ENCODE results near the gene RNF220. TPM values are rescaled to one million over a fixed set of nuclear protein-coding genes. Genes with fewer than 3 reads are reported as not detected.
A peak's percentile ranks its signal among the peaks of the same experiment; 100 is the strongest.

Gene RNF220
- total and polyA plus RNA-seq, 2 donors from 2014 or later = 66.9 to 69.0 TPM

- Histone ChIP-seq H3K27ac (ENCODE audit: low read depth in 2 of 2, low read length in 2 of 2) (no peak overlapping the region), H3K27me3 (ENCODE audit: control insufficient read depth, insufficient read depth, low read length) (no peaks in the 10 kb centered on the region), H3K9ac (ENCODE audit: low read length in 3 of 3) (no peak overlapping the region), H3K9me3 (ENCODE audit: control insufficient read depth in 2 of 3, insufficient read depth in 1 of 3, low read length in 3 of 3) (no peaks in the 10 kb centered on the region), H3K4me3 (ENCODE audit: low read length in 3 of 3) (no peak overlapping the region), H3K36me3 (ENCODE audit: control insufficient read depth in 2 of 3, insufficient read depth in 3 of 3, low read length in 3 of 3) (no peaks in the 10 kb centered on the region), H3K4me1 (ENCODE audit: control insufficient read depth in 2 of 3, insufficient read depth in 2 of 3, low read depth in 1 of 3, low read length in 3 of 3) (peaks cover 0 to 4% (median 0%) of the 10 kb centered on the region in 3 donors)
- intact Hi-C loops (cut with DNase I) = no loop called here
- no peak for TF ChIP-seq CTCF (IDR thresholded peaks at IDR 0.05; ENCODE audit: borderline replicate concordance, extremely low read depth, insufficient read depth)
- no peak for FAIRE-seq
- DNase-seq = no peak
Measured at GRCh38 chr1:44436401-44437106, 31.5 kb downstream of the RNF220 start.

- intact Hi-C loops (cut with DNase I) = no loop called here
- peaks cover 0 to 4% (median 0%) of the 10 kb centered on the region in 3 donors for H3K4me1 ChIP-seq (ENCODE audit: control insufficient read depth in 2 of 3, insufficient read depth in 2 of 3, low read depth in 1 of 3, low read length in 3 of 3)
- H3K27me3 ChIP-seq (ENCODE audit: control insufficient read depth, insufficient read depth, low read length) = no peaks in the 10 kb centered on the region
- no peak overlapping the region for H3K27ac ChIP-seq (ENCODE audit: low read depth in 2 of 2, low read length in 2 of 2)
- no peak overlapping the region for H3K9ac ChIP-seq (ENCODE audit: low read length in 3 of 3)
- H3K9me3 ChIP-seq (ENCODE audit: control insufficient read depth in 2 of 3, insufficient read depth in 1 of 3, low read length in 3 of 3) = no peaks in the 10 kb centered on the region
- FAIRE-seq (no peak), DNase-seq (peak in 1 of 5 donors; percentile 41)
- H3K4me3 ChIP-seq (ENCODE audit: low read length in 3 of 3) = no peak overlapping the region
- no peak for TF ChIP-seq CTCF (IDR thresholded peaks at IDR 0.05; ENCODE audit: borderline replicate concordance, extremely low read depth, insufficient read depth)
- H3K36me3 ChIP-seq (ENCODE audit: control insufficient read depth in 2 of 3, insufficient read depth in 3 of 3, low read length in 3 of 3) = no peaks in the 10 kb centered on the region
Measured at GRCh38 chr1:44437107-44437716, 32.2 kb downstream of the RNF220 start.

GRCh38 chr1:44442791-44443190 lies 37.7 kb downstream of the RNF220 start:
- no peak for TF ChIP-seq CTCF (IDR thresholded peaks at IDR 0.05; ENCODE audit: borderline replicate concordance, extremely low read depth, insufficient read depth)
- H3K27ac ChIP-seq (ENCODE audit: low read depth in 2 of 2, low read length in 2 of 2) = no peak overlapping the region
- H3K4me3 ChIP-seq (ENCODE audit: low read length in 3 of 3) = no peak overlapping the region
- FAIRE-seq (no peak), DNase-seq (no peak)
- no peaks in the 10 kb centered on the region for H3K36me3 ChIP-seq (ENCODE audit: control insufficient read depth in 2 of 3, insufficient read depth in 3 of 3, low read length in 3 of 3)
- H3K9ac ChIP-seq (ENCODE audit: low read length in 3 of 3) = no peak overlapping the region
- H3K27me3 ChIP-seq (ENCODE audit: control insufficient read depth, insufficient read depth, low read length) = no peaks in the 10 kb centered on the region
- H3K4me1 ChIP-seq (ENCODE audit: control insufficient read depth in 2 of 3, insufficient read depth in 2 of 3, low read depth in 1 of 3, low read length in 3 of 3) = no peaks in the 10 kb centered on the region
- intact Hi-C loops (cut with DNase I) = no loop called here
- H3K9me3 ChIP-seq (ENCODE audit: control insufficient read depth in 2 of 3, insufficient read depth in 1 of 3, low read length in 3 of 3) = no peaks in the 10 kb centered on the region

All from kidney (tissue), 14 donors.